ENCODE data around the gene DNAJC13.
"Not testable (repeated sequence)": the region's sequence is repeated elsewhere in the genome, so short reads cannot be mapped to it uniquely, and the experiment has no call there.

DNAJC13 gene

GRCh38 chr3:132543011-132543739 is 125.9 kb downstream of the DNAJC13 start:
- DNase-seq (ENCODE audit: low spot score): no peak

GRCh38 chr3:132544130-132544529 is 126.8 kb downstream of the DNAJC13 start:
- no peak for DNase-seq (ENCODE audit: low spot score)

GRCh38 chr3:132545471-132545870 is 128.2 kb downstream of the DNAJC13 start:
- no peak for DNase-seq (ENCODE audit: low spot score)

DNA sequence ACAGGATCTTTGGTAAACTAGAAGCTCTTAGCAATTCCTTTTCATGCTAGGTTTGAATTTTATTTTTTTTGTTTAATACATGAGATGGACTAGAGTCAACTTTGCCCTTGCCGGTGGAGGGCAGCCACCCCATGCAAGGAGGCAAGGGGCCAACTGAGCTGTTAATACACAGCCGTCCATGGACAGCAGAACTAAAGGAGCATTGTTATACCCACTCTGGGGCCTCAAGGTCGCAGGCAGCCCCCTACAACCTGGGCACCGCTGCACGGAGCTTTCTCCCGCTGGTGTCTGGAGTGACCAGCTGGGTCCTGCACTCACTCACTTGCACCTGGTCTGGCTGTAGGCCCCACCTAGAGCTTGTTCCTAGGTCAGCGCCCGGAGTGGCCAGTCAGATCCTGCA is 131.9 kb downstream of the DNAJC13 start:
- no peak for DNase-seq (ENCODE audit: low spot score)

GRCh38 chr3:132549890-132550578 is 132.7 kb downstream of the DNAJC13 start:
- DNase-seq (ENCODE audit: low spot score): no peak

- DNase-seq (ENCODE audit: low spot score): no peak
Measured at GRCh38 chr3:132550579-132551305, 133.4 kb downstream of the DNAJC13 start.

- no peak for DNase-seq (ENCODE audit: low spot score)
Measured at GRCh38 chr3:132553826-132554225, 136.5 kb downstream of the DNAJC13 start.

DNA sequence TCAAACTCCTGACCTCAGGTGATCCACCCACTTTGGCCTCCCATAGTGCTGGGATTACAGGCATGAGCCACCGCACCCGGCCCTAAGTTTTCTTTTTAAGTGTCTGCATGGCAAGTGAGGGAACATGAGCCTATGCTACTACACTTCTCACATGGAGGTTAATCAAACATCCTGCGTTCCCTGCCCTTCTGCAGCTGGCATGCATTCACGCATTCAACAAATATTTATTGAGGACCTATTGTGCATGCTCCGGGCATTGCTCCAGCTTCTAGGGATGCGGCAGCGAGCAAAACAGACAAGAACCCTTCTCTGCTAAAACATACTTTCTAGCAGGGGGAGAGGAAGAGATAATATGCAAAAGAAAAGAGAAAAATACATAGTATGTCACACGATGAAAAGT is 137.1 kb downstream of the DNAJC13 start:
- DNase-seq (ENCODE audit: low spot score): no peak

DNA sequence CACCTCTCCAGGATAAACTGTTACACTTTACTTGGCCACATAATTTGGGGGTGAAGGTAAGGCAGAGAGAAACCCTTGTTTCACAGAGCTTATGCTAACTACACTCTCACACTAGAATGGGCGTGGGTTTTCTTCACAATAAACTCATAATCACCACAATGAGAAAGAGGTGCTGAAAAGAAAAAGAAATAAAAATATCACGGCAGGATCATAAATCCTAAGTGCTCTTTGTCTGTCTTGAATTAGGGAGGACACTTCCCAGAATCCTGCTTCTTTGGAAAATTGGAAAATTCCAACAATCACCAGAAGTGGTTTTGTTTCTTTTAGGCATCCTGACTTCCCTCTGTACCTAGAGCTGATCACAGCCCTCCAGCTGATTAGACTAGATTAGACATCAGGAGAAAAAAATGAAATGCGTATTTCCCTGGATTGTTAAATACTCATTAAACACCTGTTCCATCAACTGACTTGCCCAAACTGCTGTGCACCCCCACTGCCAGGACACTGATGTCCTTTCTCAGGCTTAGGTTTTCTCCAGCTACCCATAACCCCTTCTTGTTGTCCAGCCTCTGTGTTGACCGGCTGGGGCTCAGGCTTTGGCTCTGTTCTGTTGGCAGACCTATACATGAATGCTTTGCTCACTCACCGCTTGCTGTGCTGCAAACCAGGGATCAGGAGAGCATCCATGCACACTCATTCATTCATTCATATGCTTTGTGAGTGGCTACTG is 138.2 kb downstream of the DNAJC13 start:
- no peak for DNase-seq (ENCODE audit: low spot score)

DNA sequence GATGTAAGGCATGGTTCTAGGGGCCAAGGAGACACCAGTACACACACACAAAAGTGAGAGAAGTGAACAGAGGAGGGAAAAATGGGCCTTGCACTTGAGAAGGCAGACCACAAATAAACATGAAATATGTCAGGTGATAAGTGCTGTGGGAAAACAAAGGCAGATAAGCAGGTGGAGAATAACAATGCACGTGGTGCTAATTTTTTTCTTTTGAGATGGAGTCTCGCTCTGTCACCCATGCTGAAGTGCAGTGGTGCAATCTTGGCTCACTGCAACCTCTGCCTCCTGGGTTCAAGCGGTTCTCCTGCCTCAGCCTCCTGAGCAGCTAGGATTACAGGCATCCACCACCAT is 138.7 kb downstream of the DNAJC13 start:
- DNase-seq (ENCODE audit: low spot score): not testable (repeated sequence)

GRCh38 chr3:132556508-132557159 is 139.3 kb downstream of the DNAJC13 start:
- DNase-seq (ENCODE audit: low spot score): no peak

DNA sequence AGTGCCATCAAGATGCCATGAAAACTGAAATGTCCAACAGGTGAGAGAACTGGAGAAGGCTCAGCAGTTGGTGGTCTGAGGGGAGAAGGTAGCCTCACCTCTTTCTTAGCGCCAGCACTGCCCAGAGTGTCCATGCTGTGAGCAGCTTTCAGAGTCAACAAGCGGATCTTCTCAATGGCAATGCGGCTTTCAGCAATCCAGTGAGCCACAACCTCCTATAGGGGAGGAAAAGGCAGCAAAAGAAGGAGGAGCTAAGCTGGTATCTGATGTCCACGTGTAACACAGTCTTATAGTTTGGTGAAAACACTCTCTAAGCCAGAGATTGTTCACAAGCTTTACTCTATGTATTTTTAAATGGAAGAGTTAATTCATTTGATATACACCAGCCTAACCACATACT is 143.7 kb downstream of the DNAJC13 start:
- no peak for DNase-seq (ENCODE audit: low spot score)

- DNase-seq (ENCODE audit: low spot score): no peak
Measured at GRCh38 chr3:132563420-132564069, 146.2 kb downstream of the DNAJC13 start.

DNA sequence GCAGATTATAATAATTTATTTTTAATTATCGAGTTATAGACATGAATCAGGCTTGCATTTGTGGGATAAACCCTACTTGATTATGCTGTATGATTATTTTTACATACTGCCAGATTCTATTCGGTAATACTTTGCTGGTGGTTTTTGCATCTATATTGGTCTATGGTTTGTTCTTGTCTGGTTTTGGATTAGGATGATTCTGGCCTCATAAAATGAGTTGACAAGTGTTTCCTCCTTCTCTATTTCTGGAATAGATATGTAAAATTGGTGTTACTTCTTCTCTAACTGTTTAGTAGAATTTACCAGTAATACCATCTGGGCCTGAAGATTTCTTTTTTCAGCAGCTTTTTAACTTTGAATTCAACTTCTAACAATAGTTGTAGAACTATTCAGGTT is 146.8 kb downstream of the DNAJC13 start:
- no peak for DNase-seq (ENCODE audit: low spot score)

- DNase-seq (ENCODE audit: low spot score): no peak
Measured at GRCh38 chr3:132568422-132568821, 151.1 kb downstream of the DNAJC13 start.

- no peak for DNase-seq (ENCODE audit: low spot score)
Measured at GRCh38 chr3:132569153-132569552, 151.9 kb downstream of the DNAJC13 start.

DNA sequence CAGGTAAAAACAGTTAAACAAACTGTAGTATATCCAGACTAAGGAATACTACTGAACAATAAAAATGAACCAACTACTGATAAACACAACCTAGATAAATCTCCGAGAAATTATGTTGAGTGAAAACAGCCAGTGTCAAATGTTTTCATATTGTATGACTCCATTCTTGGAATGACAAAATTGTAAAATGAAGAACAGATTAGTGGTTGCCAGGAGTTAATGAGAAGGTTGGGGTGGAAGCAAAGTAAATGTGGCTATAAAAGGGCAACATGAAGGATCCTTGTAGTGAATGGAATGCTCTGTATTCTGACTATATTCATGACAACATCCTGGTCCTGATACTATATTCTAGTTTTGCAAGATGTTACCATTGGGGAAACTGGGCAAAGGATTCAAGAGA is 152.3 kb downstream of the DNAJC13 start:
- no peak for DNase-seq (ENCODE audit: low spot score)

DNA sequence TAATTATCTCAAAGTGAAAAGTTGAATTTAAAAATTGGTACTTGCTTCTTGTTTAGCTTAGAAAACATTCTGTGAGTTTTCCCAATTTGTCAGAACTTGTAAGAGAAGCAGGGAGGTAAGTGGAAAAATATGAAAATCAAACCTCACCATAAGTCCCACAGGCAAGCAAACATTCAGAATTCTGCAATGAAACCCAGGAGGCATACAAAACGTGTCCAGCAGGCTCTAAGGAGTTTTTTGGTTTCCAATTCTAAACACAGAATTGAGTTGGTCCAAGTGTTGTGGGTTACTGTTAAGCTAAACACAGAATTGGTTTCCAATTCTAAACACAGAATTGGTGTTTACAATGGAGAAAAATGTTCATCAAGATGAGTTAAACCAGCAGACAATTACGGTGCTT is 152.7 kb downstream of the DNAJC13 start:
- no peak for DNase-seq (ENCODE audit: low spot score)

DNA sequence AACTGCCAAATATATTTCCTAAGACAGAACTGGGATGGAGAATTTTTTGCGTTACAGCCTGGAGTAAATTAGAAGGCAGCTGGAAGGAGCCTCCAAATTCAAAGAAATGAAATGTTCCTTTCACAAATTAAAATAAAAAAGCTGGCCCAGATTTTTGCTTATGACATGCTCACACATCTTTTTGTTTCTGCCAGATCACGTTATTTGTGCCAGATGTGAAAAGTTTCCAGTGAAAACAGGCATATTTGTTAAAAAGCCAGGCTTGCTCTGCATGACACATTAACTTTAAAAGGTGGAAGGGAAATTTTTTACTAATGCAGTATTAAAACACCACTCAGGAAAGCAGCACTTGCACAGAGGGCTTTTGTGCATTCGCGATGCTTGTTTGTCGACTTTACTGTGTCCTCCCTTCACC is 156.5 kb downstream of the DNAJC13 start:
- no peak for DNase-seq (ENCODE audit: low spot score)

GRCh38 chr3:132587401-132587800 is 170.1 kb downstream of the DNAJC13 start:
- no peak for DNase-seq (ENCODE audit: low spot score)

All from putamen (tissue), 1 donor.